Caco-2 (cell line): ENCODE measurements around the gene SRGAP3. TPM values are rescaled to one million over a fixed set of nuclear protein-coding genes. Genes with fewer than 3 reads are reported as not detected.

ENCODE experiments used
- BruUV-seq: library from RNA; stranded (reverse); fragments of 400-500 nt; replicated peaks from 2 replicates; lab custom pipeline; 2021; lab: Mats Ljungman, UMichigan
- CTCF ChIA-PET: fragments of 300-600 bp; sonication (Branson Sonifier 250); formaldehyde crosslinking; loops from one replicate; lab custom pipeline; 2022; ENCODE audit warnings: antibody characterized with exemption; lab: Charles Lee
- POLR2A ChIA-PET: fragments of 300-600 bp; sonication (Branson Sonifier 250); formaldehyde crosslinking; loops from one replicate; lab custom pipeline; 2022; ENCODE audit warnings: antibody characterized with exemption; lab: Charles Lee
- DNase-seq, 2 experiments: peaks; one replicate each; pipeline versions ENCODE4 v3.0.0 to v3.0.0-alpha.2; 2020 to 2022
- H3K27me3 ChIP-seq: replicated peaks from 2 replicates; pipeline ENCODE4 v1.6.0; 2011; ENCODE audit warnings: low read length; ENCODE audit not compliant: control insufficient read depth, insufficient read depth
- H3K36me3 ChIP-seq: 2 replicates; pipeline ENCODE4 v1.5.1; 2011; ENCODE audit warnings: low read length; ENCODE audit not compliant: control insufficient read depth, insufficient read depth
- H3K4me1 ChIP-seq: fragments of 250-450 bp; sonication (Bioruptor Pico); 2 replicates; pipeline ENCODE4 v1.5.1; 2020; ENCODE audit warnings: mild to moderate bottlenecking
- H3K4me3 ChIP-seq: 2 replicates; pipeline ENCODE4 v1.5.1; 2011; ENCODE audit warnings: low read depth, mild to moderate bottlenecking, control low read depth, low read length
- H3K9me3 ChIP-seq: fragments of 250-450 bp; sonication (Bioruptor Pico); 2 replicates; pipeline ENCODE4 v1.5.1; 2020; ENCODE audit warnings: mild to moderate bottlenecking, moderate library complexity
- H3K27ac Mint-ChIP-seq: one replicate; pipeline ENCODE4 v1.8.0; 2022; ENCODE audit warnings: mixed read lengths; ENCODE audit not compliant: unreplicated experiment
- H3K27me3 Mint-ChIP-seq: one replicate; pipeline ENCODE4 v1.8.0; 2022; ENCODE audit warnings: mixed read lengths; ENCODE audit not compliant: insufficient read depth, unreplicated experiment
- H3K36me3 Mint-ChIP-seq: one replicate; pipeline ENCODE4 v1.8.0; 2022; ENCODE audit warnings: mild to moderate bottlenecking, mixed read lengths; ENCODE audit not compliant: insufficient read depth, unreplicated experiment
- H3K4me1 Mint-ChIP-seq: one replicate; pipeline ENCODE4 v1.8.0; 2022; ENCODE audit warnings: low read depth, mixed read lengths; ENCODE audit not compliant: unreplicated experiment
- H3K4me3 Mint-ChIP-seq: one replicate; pipeline ENCODE4 v1.8.0; 2022; ENCODE audit warnings: mild to moderate bottlenecking, moderate library complexity, mixed read lengths; ENCODE audit not compliant: unreplicated experiment
- H3K9me3 Mint-ChIP-seq: one replicate; pipeline ENCODE4 v1.8.0; 2022; ENCODE audit warnings: mixed read lengths; ENCODE audit not compliant: unreplicated experiment
- CTCF ChIP-seq, 2 experiments: fragments of 200-600 bp in 1 of 2; IDR thresholded peaks; 1 replicate in 1 of 2; 2 replicates in 1 of 2; pipeline versions ENCODE4 v1.5.1 to v1.8.0; 2011 to 2022; ENCODE audit warnings: antibody characterized with exemption in 1 of 2, control low read depth in 1 of 2, inconsistent platforms in 1 of 2, low read depth in 1 of 2, low read length in 1 of 2, mild to moderate bottlenecking in 1 of 2, moderate library complexity in 1 of 2; ENCODE audit not compliant: insufficient read depth in 1 of 2, severe bottlenecking in 1 of 2, unreplicated experiment in 1 of 2
- intact Hi-C: fragments of 100-400 bp; cut with micrococcal nuclease; formaldehyde crosslinking; loops from one replicate; pipeline ENCODE4 v1.10.0; 2022; ENCODE audit not compliant: unreplicated experiment
- total RNA-seq: library from RNA; stranded (reverse); gene quantifications from 2 replicates; pipeline ENCODE4 v1.2.3, GENCODE V29; 2022

The SRGAP3 gene
- total RNA-seq, 1 experiment from 2014 or later, result 1.3 TPM

GRCh38 chr3:9153904-9154619 lies 95.4 kb downstream of the SRGAP3 start:
- CTCF ChIA-PET, result no interaction called here
- TF ChIP-seq CTCF (IDR thresholded peaks at IDR 0.05; ENCODE audit: insufficient read depth in 1 of 2, low read depth in 1 of 2, low read length in 1 of 2, severe bottlenecking in 1 of 2, unreplicated experiment in 1 of 2), result no peak
- BruUV-seq, result no TSS peak
- Histone ChIP-seq H3K4me3 (no peak overlapping the region), H3K4me1 (peaks cover 4% of the 10 kb centered on the region; the same call in 1 of the 2 replicates), H3K27me3 (no peaks in the 10 kb centered on the region), H3K36me3 (no peaks in the 10 kb centered on the region), H3K9me3 (0 out of 2 replicates have a peak, but pooled peaks cover 8% of the 10 kb centered on the region)
- Mint-ChIP-seq H3K4me3 (no peak overlapping the region), H3K36me3 (no peaks in the 10 kb centered on the region), H3K4me1 (peaks cover 4% of the 10 kb centered on the region), H3K9me3 (peaks cover 23% of the 10 kb centered on the region), H3K27ac (no peak overlapping the region), H3K27me3 (no peaks in the 10 kb centered on the region)
- intact Hi-C loops, result no loop called here
- POLR2A ChIA-PET, result no interaction called here
- DNase-seq, result no peak

- POLR2A ChIA-PET, result no interaction called here
- H3K9me3 Mint-ChIP-seq, result peaks cover 23% of the 10 kb centered on the region
- no peak for DNase-seq
- TF ChIP-seq CTCF (IDR thresholded peaks at IDR 0.05; ENCODE audit: insufficient read depth in 1 of 2, low read depth in 1 of 2, low read length in 1 of 2, severe bottlenecking in 1 of 2, unreplicated experiment in 1 of 2), result no peak
- no peaks in the 10 kb centered on the region for H3K4me1 ChIP-seq
- CTCF ChIA-PET, result no interaction called here
- no peaks in the 10 kb centered on the region for H3K36me3 Mint-ChIP-seq
- BruUV-seq, result no TSS peak
- H3K4me3 ChIP-seq, result no peak overlapping the region
- H3K27ac Mint-ChIP-seq, result no peak overlapping the region
- H3K4me3 Mint-ChIP-seq, result no peak overlapping the region
- no peaks in the 10 kb centered on the region for H3K27me3 Mint-ChIP-seq
- H3K36me3 ChIP-seq, result no peaks in the 10 kb centered on the region
- intact Hi-C loops, result no loop called here
- 0 out of 2 replicates have a peak, but pooled peaks cover 8% of the 10 kb centered on the region for H3K9me3 ChIP-seq
- H3K4me1 Mint-ChIP-seq, result no peaks in the 10 kb centered on the region
- H3K27me3 ChIP-seq, result no peaks in the 10 kb centered on the region
Measured at GRCh38 chr3:9151240-9151639, 98.2 kb downstream of the SRGAP3 start.

- H3K9me3 ChIP-seq, result 0 out of 2 replicates have a peak, but pooled peaks cover 8% of the 10 kb centered on the region
- peak in 1 of 2 experiments; percentile 11 for DNase-seq
- Mint-ChIP-seq H3K27ac (no peak overlapping the region), H3K4me3 (no peak overlapping the region), H3K4me1 (no peaks in the 10 kb centered on the region), H3K36me3 (no peaks in the 10 kb centered on the region), H3K9me3 (peaks cover 38% of the 10 kb centered on the region), H3K27me3 (no peaks in the 10 kb centered on the region)
- POLR2A ChIA-PET, result no interaction called here
- H3K27me3 ChIP-seq, result no peaks in the 10 kb centered on the region
- no peak for TF ChIP-seq CTCF (IDR thresholded peaks at IDR 0.05; ENCODE audit: insufficient read depth in 1 of 2, low read depth in 1 of 2, low read length in 1 of 2, severe bottlenecking in 1 of 2, unreplicated experiment in 1 of 2)
- no peak overlapping the region for H3K4me3 ChIP-seq
- BruUV-seq, result no TSS peak
- H3K4me1 ChIP-seq, result no peaks in the 10 kb centered on the region
- no peaks in the 10 kb centered on the region for H3K36me3 ChIP-seq
- intact Hi-C loops, result no loop called here
- CTCF ChIA-PET, result interaction anchor here (0.6 to 1.2 kb wide), 2 partner anchors 96 to 153 kb away, joined by 3 to 7 read pairs; no protein-coding TSS in a partner anchor
Measured at GRCh38 chr3:9149566-9149965, 99.9 kb downstream of the SRGAP3 start.
